Lower lobe of right lung (tissue), 2 donors: Measurements from ENCODE around the gene ST8SIA2. TPM values are rescaled to one million over a fixed set of nuclear protein-coding genes. Genes with fewer than 3 reads are reported as not detected.

ENCODE experiments used
- ATAC-seq, 2 donors: fragments of 200-7000 bp; cut with Tn5 transposase; one replicate each; pipeline ENCODE4 v1.9.1; 2020 to 2022; ENCODE audit warnings: mild to moderate bottlenecking in 2 of 2, moderate library complexity in 2 of 2
- DNase-seq: peaks from one replicate; pipeline ENCODE4 v3.0.0-alpha.2; 2020
- H3K27ac ChIP-seq: fragments of 200-600 bp; one replicate; pipeline ENCODE4 v1.8.0; 2022
- H3K27me3 ChIP-seq: fragments of 200-600 bp; one replicate; pipeline ENCODE4 v1.8.0; 2022; ENCODE audit warnings: low read depth
- H3K36me3 ChIP-seq: fragments of 200-600 bp; one replicate; pipeline ENCODE4 v1.8.0; 2022; ENCODE audit warnings: mild to moderate bottlenecking
- H3K4me1 ChIP-seq: fragments of 200-600 bp; one replicate; pipeline ENCODE4 v1.8.0; 2022
- H3K4me3 ChIP-seq: fragments of 200-600 bp; one replicate; pipeline ENCODE4 v1.8.0; 2022; ENCODE audit warnings: mild to moderate bottlenecking
- H3K9me3 ChIP-seq: fragments of 200-600 bp; one replicate; pipeline ENCODE4 v1.8.0; 2022
- intact Hi-C: fragments of 100-400 bp; cut with DNase I; formaldehyde crosslinking; loops from one replicate; pipeline ENCODE4 v1.11.0; 2022
- total RNA-seq: library from RNA; stranded (reverse); fragmentation: NEBNext Ultra II Directional; extraction: Animal tissue kit (Norgen Biotek cat#: 25700); gene quantifications from one replicate; pipeline ENCODE4 v1.2.1, GENCODE V29; 2021
- TF ChIP-seq, protein P1 (sequence below): fragments of 200-600 bp; IDR thresholded peaks from one replicate; pipeline ENCODE4 v1.8.0; 2022; ENCODE audit warnings: antibody characterized with exemption, mild to moderate bottlenecking
- donor health status: DM: no; HTN: yes; CAD: no; lungs with severe emphysema.

ST8SIA2 gene
- total RNA-seq, 1 donor from 2014 or later = not detected

DNA sequence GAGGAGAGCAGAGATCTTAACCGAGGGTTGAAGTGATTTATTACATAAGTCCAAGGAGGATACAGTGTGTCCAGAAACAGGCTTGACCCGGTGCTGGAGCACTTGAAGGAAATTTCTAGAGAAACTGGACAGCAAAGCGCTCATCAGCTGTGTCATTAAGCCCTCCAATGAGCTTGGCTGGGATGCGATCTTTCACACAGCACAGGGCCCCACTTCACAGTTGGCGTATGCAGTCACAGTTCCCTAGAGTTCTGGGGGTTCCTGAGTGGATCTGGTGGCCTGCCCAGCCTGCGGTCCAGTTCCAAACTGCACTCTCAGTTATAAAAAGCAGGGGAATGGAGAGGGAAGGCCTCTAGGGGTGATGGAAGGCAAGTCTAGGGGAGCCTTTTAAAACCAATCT is 13.6 kb downstream of the ST8SIA2 start:
- intact Hi-C loops = no loop called here
- ATAC-seq = no peak
- no peak for DNase-seq
- H3K4me3 ChIP-seq = no peak overlapping the region
- H3K36me3 ChIP-seq = no peaks in the 10 kb centered on the region
- H3K9me3 ChIP-seq = no peaks in the 10 kb centered on the region
- no peaks in the 10 kb centered on the region for H3K4me1 ChIP-seq
- no peaks in the 10 kb centered on the region for H3K27me3 ChIP-seq
- H3K27ac ChIP-seq = no peak overlapping the region
- TF ChIP-seq, protein P1, sequence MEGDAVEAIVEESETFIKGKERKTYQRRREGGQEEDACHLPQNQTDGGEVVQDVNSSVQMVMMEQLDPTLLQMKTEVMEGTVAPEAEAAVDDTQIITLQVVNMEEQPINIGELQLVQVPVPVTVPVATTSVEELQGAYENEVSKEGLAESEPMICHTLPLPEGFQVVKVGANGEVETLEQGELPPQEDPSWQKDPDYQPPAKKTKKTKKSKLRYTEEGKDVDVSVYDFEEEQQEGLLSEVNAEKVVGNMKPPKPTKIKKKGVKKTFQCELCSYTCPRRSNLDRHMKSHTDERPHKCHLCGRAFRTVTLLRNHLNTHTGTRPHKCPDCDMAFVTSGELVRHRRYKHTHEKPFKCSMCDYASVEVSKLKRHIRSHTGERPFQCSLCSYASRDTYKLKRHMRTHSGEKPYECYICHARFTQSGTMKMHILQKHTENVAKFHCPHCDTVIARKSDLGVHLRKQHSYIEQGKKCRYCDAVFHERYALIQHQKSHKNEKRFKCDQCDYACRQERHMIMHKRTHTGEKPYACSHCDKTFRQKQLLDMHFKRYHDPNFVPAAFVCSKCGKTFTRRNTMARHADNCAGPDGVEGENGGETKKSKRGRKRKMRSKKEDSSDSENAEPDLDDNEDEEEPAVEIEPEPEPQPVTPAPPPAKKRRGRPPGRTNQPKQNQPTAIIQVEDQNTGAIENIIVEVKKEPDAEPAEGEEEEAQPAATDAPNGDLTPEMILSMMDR = no peak

DNA sequence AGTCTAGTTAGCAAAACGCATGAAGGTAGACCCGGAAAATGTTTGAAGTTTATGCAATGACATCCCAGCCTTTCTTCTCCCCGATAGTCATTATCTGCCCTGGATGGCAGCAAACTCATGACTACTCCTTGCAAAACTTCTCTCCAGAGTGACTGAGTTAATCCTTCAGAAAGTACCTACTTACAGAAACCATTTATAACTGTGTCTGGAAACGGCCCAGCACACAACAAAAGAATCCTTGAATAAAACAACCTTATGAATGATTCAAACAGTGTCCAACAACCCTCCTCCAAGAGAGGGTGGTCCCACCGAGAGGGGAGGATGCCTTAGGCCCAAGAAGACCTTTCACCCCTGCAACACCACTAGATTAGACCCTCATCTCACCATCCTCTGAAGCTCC is 14.2 kb downstream of the ST8SIA2 start:
- no peak overlapping the region for H3K27ac ChIP-seq
- H3K36me3 ChIP-seq = no peaks in the 10 kb centered on the region
- DNase-seq (no peak), ATAC-seq (no peak)
- TF ChIP-seq, protein P1 = no peak
- H3K9me3 ChIP-seq = no peaks in the 10 kb centered on the region
- H3K4me1 ChIP-seq = no peaks in the 10 kb centered on the region
- H3K27me3 ChIP-seq = no peaks in the 10 kb centered on the region
- intact Hi-C loops = no loop called here
- no peak overlapping the region for H3K4me3 ChIP-seq

DNA sequence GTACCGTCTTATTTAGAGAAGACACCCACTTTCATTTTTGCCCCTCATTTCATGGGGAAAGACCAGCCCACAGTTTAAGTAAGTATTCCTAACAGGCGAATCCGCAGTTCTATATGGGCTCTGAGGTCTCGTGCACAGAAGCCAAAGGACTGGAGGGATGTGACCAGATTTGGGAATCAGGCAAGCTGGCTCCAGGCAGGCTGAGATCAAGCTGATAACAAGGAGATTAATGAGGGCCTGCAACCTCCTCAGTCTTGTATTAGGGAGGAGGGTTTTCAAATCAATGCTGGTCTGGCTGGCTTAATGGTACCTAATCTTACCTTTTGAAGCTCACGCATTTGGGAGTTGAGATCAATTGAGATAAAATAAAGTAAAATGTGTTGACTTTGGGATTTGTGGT is 15.3 kb downstream of the ST8SIA2 start:
- no peak for DNase-seq
- Histone ChIP-seq H3K4me3 (no peak overlapping the region), H3K9me3 (no peaks in the 10 kb centered on the region), H3K27me3 (no peaks in the 10 kb centered on the region), H3K36me3 (no peaks in the 10 kb centered on the region), H3K27ac (no peak overlapping the region), H3K4me1 (no peaks in the 10 kb centered on the region)
- no peak for ATAC-seq
- intact Hi-C loops = no loop called here
- TF ChIP-seq, protein P1 = no peak

DNA sequence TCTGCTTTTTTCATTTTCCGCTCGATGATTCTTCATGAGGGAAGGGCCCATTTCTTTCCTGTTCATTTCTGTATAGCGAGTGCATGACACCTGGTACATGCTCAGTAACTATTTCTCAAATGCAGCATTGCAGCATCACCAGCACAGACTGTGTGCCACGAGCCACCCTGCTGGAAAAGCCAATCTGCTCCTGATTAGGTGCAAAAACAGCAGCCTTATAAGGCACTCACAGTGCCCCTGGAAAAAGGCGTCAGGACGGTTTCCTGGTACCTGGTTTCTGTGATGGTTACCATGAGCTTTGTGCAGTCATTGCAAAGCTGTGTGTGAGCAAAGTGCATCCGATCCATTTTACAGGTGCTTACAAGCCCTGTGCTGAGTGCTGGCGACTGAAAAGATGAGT is 15.8 kb downstream of the ST8SIA2 start:
- no peak overlapping the region for H3K27ac ChIP-seq
- intact Hi-C loops = no loop called here
- no peaks in the 10 kb centered on the region for H3K36me3 ChIP-seq
- DNase-seq (no peak), ATAC-seq (no peak)
- H3K4me3 ChIP-seq = no peak overlapping the region
- H3K4me1 ChIP-seq = no peaks in the 10 kb centered on the region
- peaks cover 4% of the 10 kb centered on the region for H3K27me3 ChIP-seq
- TF ChIP-seq, protein P1 = no peak
- H3K9me3 ChIP-seq = no peaks in the 10 kb centered on the region

DNA sequence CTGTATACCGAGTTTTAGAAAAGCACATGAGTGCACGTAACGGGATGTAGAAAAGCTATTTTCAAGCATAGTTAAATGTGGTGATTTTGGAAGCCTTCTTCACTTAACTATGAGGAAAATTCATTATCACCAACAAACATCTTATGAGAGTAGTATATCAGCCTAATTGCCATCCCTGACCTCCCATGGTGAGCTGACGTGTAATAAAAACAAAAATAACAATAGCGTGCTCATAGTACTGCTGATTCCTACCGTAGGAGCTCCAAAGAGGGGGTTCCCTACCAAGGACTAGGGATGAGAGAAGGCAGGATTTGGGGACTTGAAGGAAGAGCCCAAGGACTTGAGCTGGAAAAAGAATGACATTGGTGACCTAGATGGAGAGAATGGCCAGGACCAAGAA is 16.9 kb downstream of the ST8SIA2 start:
- Histone ChIP-seq H3K4me3 (no peak overlapping the region), H3K36me3 (no peaks in the 10 kb centered on the region), H3K27me3 (peaks cover 6% of the 10 kb centered on the region), H3K9me3 (no peaks in the 10 kb centered on the region), H3K27ac (no peak overlapping the region), H3K4me1 (no peaks in the 10 kb centered on the region)
- no peak for DNase-seq
- ATAC-seq = no peak
- intact Hi-C loops = no loop called here
- TF ChIP-seq, protein P1 = no peak

DNA sequence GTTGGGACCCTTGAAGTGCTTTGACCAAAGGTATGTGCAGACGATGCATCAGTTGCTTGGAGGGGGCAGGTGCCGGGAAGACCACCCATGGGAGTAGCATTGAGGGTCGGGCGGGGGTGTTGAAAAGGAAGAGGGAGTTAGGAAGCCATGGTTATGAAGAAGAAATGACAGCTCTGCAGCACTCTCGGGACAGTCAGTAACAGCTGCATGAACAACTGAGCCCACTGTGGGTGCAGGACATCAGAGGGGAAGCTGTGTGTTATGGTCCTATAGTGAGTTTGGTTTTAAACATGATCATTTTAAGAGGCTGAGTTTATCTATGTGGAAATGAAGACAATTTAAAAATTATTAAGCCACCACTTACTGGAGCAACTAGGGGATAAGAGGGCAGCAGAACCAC is 17.6 kb downstream of the ST8SIA2 start:
- peaks cover 6% of the 10 kb centered on the region for H3K27me3 ChIP-seq
- DNase-seq (no peak), ATAC-seq (no peak)
- H3K27ac ChIP-seq = no peak overlapping the region
- no peaks in the 10 kb centered on the region for H3K4me1 ChIP-seq
- intact Hi-C loops = no loop called here
- no peaks in the 10 kb centered on the region for H3K36me3 ChIP-seq
- TF ChIP-seq, protein P1 = no peak
- no peak overlapping the region for H3K4me3 ChIP-seq
- no peaks in the 10 kb centered on the region for H3K9me3 ChIP-seq
